H1 (cell line): ENCODE measurements around the gene AIPL1. TPM values are rescaled to one million over a fixed set of nuclear protein-coding genes. Genes with fewer than 3 reads are reported as not detected.

ENCODE experiments used
- CTCF ChIA-PET: fragments of 300-600 bp; sonication (Branson Sonifier 250); formaldehyde crosslinking; loops from one replicate; lab custom pipeline; 2021; ENCODE audit not compliant: partially characterized antibody; lab: Charles Lee
- POLR2A ChIA-PET: fragments of 300-600 bp; sonication (Branson Sonifier 250); formaldehyde crosslinking; loops from one replicate; lab custom pipeline; 2021; ENCODE audit warnings: inconsistent platforms; ENCODE audit not compliant: partially characterized antibody; lab: Charles Lee
- DNase-seq, 2 experiments: peaks; one replicate each; pipeline versions ENCODE4 v3.0.0 to v3.0.0-alpha.2; 2010 to 2022; ENCODE audit warnings: low spot score in 2 of 2, low read depth in 1 of 2, mixed read lengths in 1 of 2
- FAIRE-seq: peaks from 2 replicates; lab custom pipeline; 2011; peaks lifted over from hg19 to GRCh38; lab: Jason Lieb, UNC
- H2AFZ ChIP-seq: 2 replicates; pipeline ENCODE4 v1.8.1; 2012; ENCODE audit warnings: low read length, inconsistent platforms
- H2AK5ac ChIP-seq: 2 replicates; pipeline ENCODE4 v1.6.1; 2013; ENCODE audit warnings: low read depth, low read length
- H2BK120ac ChIP-seq: replicated peaks from 2 replicates; pipeline ENCODE3; 2013; ENCODE audit warnings: low read depth, low read length, inconsistent platforms
- H2BK12ac ChIP-seq: 2 replicates; pipeline ENCODE4 v1.6.1; 2013; ENCODE audit warnings: low read depth, low read length
- H2BK15ac ChIP-seq: 2 replicates; pipeline ENCODE4 v1.6.1; 2013; ENCODE audit warnings: low read length
- H2BK20ac ChIP-seq: 2 replicates; pipeline ENCODE4 v1.6.1; 2013; ENCODE audit warnings: low read length
- H2BK5ac ChIP-seq: 2 replicates; pipeline ENCODE4 v1.6.1; 2013; ENCODE audit warnings: low read depth, low read length
- H3K14ac ChIP-seq: 2 replicates; pipeline ENCODE4 v1.6.1; 2013; ENCODE audit warnings: inconsistent platforms; ENCODE audit not compliant: insufficient read length
- H3K18ac ChIP-seq: 2 replicates; pipeline ENCODE4 v1.6.1; 2013; ENCODE audit warnings: low read length; ENCODE audit errors: extremely low read depth
- H3K23ac ChIP-seq: 2 replicates; pipeline ENCODE4 v1.6.1; 2013; ENCODE audit warnings: inconsistent platforms; ENCODE audit not compliant: insufficient read length
- H3K23me2 ChIP-seq: 2 replicates; pipeline ENCODE4 v1.6.1; 2013; ENCODE audit warnings: low read depth, low read length
- H3K27ac ChIP-seq: 2 replicates; pipeline ENCODE4 v1.6.1; 2011; ENCODE audit warnings: low read depth, low read length, inconsistent platforms
- H3K27me3 ChIP-seq, 4 experiments: replicated peaks in 1 of 4; 1 replicate in 1 of 4; 2 replicates in 3 of 4; pipeline versions ENCODE4 v1.6.1 to v1.8.1; 2011 to 2013; ENCODE audit warnings: low read length in 3 of 4, mild to moderate bottlenecking in 3 of 4, inconsistent platforms in 2 of 4, mixed read lengths in 2 of 4, moderate library complexity in 1 of 4; ENCODE audit not compliant: control insufficient read depth in 3 of 4, insufficient read depth in 3 of 4; ENCODE audit errors: extremely low read depth in 1 of 4
- H3K36me3 ChIP-seq, 4 experiments: 2 replicates each; pipeline versions ENCODE4 v1.6.1 to v1.8.1; 2011 to 2013; ENCODE audit warnings: mild to moderate bottlenecking in 4 of 4, low read length in 3 of 4, moderate library complexity in 2 of 4, control low read depth in 1 of 4, inconsistent platforms in 1 of 4; ENCODE audit not compliant: insufficient read depth in 4 of 4, control insufficient read depth in 2 of 4
- H3K4ac ChIP-seq: replicated peaks from 2 replicates; pipeline ENCODE3; 2013; ENCODE audit warnings: low read length, low read depth, mixed read lengths, inconsistent platforms; ENCODE audit not compliant: insufficient read length
- H3K4me1 ChIP-seq, 4 experiments: replicated peaks in 1 of 4; 1 replicate in 1 of 4; 2 replicates in 3 of 4; pipeline versions ENCODE4 v1.6.1 to v1.8.1; 2011 to 2013; ENCODE audit warnings: low read length in 3 of 4, inconsistent platforms in 2 of 4, mixed read lengths in 1 of 4; ENCODE audit not compliant: insufficient read depth in 4 of 4, control insufficient read depth in 3 of 4
- H3K4me2 ChIP-seq, 2 experiments: 2 replicates each; pipeline versions ENCODE4 v1.6.1 to v1.8.1; 2011 to 2013; ENCODE audit warnings: low read depth in 2 of 2, low read length in 2 of 2, control low read depth in 1 of 2, inconsistent platforms in 1 of 2, mild to moderate bottlenecking in 1 of 2; ENCODE audit not compliant: insufficient read depth in 1 of 2
- H3K4me3 ChIP-seq, 4 experiments: fragments of 200-600, 300-600 bp in 1 of 4; sonication (generic), shearing (Covaris generic), sonication (Bioruptor Twin) in 1 of 4; 2 replicates each; pipeline versions ENCODE4 v1.5.1 to v1.8.1; 2011 to 2016; ENCODE audit warnings: low read length in 4 of 4, low read depth in 3 of 4, control low read depth in 2 of 4, inconsistent platforms in 2 of 4, mild to moderate bottlenecking in 2 of 4, mixed read lengths in 1 of 4, moderate library complexity in 1 of 4; ENCODE audit not compliant: insufficient read depth in 2 of 4; ENCODE audit errors: extremely low read depth in 1 of 4
- H3K56ac ChIP-seq: replicated peaks from 2 replicates; pipeline ENCODE3; 2013; ENCODE audit warnings: low read depth, mild to moderate bottlenecking, mixed read lengths, low read length, inconsistent platforms; ENCODE audit not compliant: insufficient read length
- H3K79me1 ChIP-seq: 2 replicates; pipeline ENCODE4 v1.6.1; 2013; ENCODE audit warnings: low read depth, low read length, control low read depth
- H3K79me2 ChIP-seq, 2 experiments: 2 replicates each; pipeline versions ENCODE4 v1.6.1 to v1.8.1; 2012 to 2013; ENCODE audit warnings: low read length in 2 of 2, mild to moderate bottlenecking in 2 of 2, inconsistent platforms in 1 of 2; ENCODE audit not compliant: insufficient read depth in 2 of 2, control insufficient read depth in 1 of 2
- H3K9ac ChIP-seq, 4 experiments: replicated peaks in 1 of 4; 1 replicate in 1 of 4; 2 replicates in 3 of 4; pipeline versions ENCODE4 v1.6.1 to v1.8.1; 2011 to 2013; ENCODE audit warnings: low read depth in 3 of 4, low read length in 3 of 4, control low read depth in 2 of 4, mild to moderate bottlenecking in 2 of 4, moderate library complexity in 2 of 4, inconsistent platforms in 1 of 4; ENCODE audit errors: extremely low read depth in 1 of 4
- H3K9me3 ChIP-seq, 2 experiments: 2 replicates each; pipeline versions ENCODE4 v1.6.1 to v1.8.1; 2012 to 2013; ENCODE audit warnings: mild to moderate bottlenecking in 2 of 2, moderate library complexity in 2 of 2, control low read depth in 1 of 2, inconsistent platforms in 1 of 2, low read depth in 1 of 2, low read length in 1 of 2, mixed read lengths in 1 of 2; ENCODE audit not compliant: insufficient read depth in 2 of 2
- H4K20me1 ChIP-seq, 2 experiments: replicated peaks in 1 of 2; 2 replicates each; pipeline versions ENCODE3 to v1.8.1; 2011 to 2013; ENCODE audit warnings: inconsistent platforms in 2 of 2, low read length in 2 of 2, mild to moderate bottlenecking in 1 of 2; ENCODE audit not compliant: insufficient read depth in 2 of 2, control insufficient read depth in 1 of 2
- H4K5ac ChIP-seq: 2 replicates; pipeline ENCODE4 v1.6.1; 2013; ENCODE audit warnings: low read length, low read depth, mixed read lengths, inconsistent platforms; ENCODE audit not compliant: insufficient read length
- H4K8ac ChIP-seq: 2 replicates; pipeline ENCODE4 v1.8.0; 2013; ENCODE audit warnings: mild to moderate bottlenecking, moderate library complexity, low read length, inconsistent platforms; ENCODE audit not compliant: insufficient read depth; ENCODE audit errors: extremely low read depth
- H4K91ac ChIP-seq: replicated peaks from 2 replicates; pipeline ENCODE3; 2013; ENCODE audit warnings: low read length, mixed read lengths, inconsistent platforms; ENCODE audit not compliant: insufficient read length
- ASH2L ChIP-seq: fragments of 200-600, 300-600 bp; sonication (generic); IDR thresholded peaks from one replicate; pipeline ENCODE4 v1.7.1; 2017; ENCODE audit warnings: low read length
- FOSL1 ChIP-seq: IDR thresholded peaks from 2 replicates; pipeline ENCODE4 v1.6.1; 2011; ENCODE audit warnings: mild to moderate bottlenecking, low read depth, low read length, moderate library complexity; ENCODE audit not compliant: insufficient read depth
- GABPA ChIP-seq: IDR thresholded peaks from 2 replicates; pipeline ENCODE4 v1.6.1; 2011; ENCODE audit warnings: mild to moderate bottlenecking, low read length, moderate library complexity, borderline replicate concordance; ENCODE audit not compliant: insufficient read depth
- SUZ12 ChIP-seq: fragments of 200-600 bp; sonication (generic); IDR thresholded peaks from 2 replicates; pipeline ENCODE4 v1.6.1; 2012; ENCODE audit warnings: mild to moderate bottlenecking, inconsistent platforms, low read length, moderate library complexity, mixed read lengths
- TCF12 ChIP-seq: IDR thresholded peaks from 2 replicates; pipeline ENCODE4 v1.6.1; 2011; ENCODE audit warnings: low read depth, mild to moderate bottlenecking, low read length
- TEAD4 ChIP-seq: IDR thresholded peaks from 2 replicates; pipeline ENCODE4 v1.6.1; 2012; ENCODE audit warnings: low read depth, low read length, inconsistent platforms, mixed read lengths
- WGBS, 2 experiments: shearing (Covaris generic) in 1 of 2; methylation state at CpG; one replicate each; pipeline versions ENCODE4 v1.1.6 to v1.1.7; 2013 to 2015; ENCODE audit warnings: low lambda C conversion rate in 2 of 2, mixed read lengths in 2 of 2, inconsistent platforms in 1 of 2, low coverage in 1 of 2, missing lambda C conversion rate in 1 of 2; ENCODE audit not compliant: insufficient replicate concordance in 2 of 2, insufficient coverage in 1 of 2, insufficient read length in 1 of 2; ENCODE audit errors: extremely low coverage in 1 of 2, missing lambda C conversion rate in 1 of 2; 5-methylcytosine and 5-hydroxymethylcytosine counted together
- polyA plus RNA-seq, 7 experiments: library from polyadenylated mRNA; depleted of rRNA in 3 of 7; stranded (reverse) in 5 of 7; unstranded in 2 of 7; fragments of >200 nt in 5 of 7; fragments of 200-250 nt in 2 of 7; gene quantifications; 1 replicate in 5 of 7; 2 replicates in 1 of 7; 4 replicates in 1 of 7; pipeline versions ENCODE4 v1.2.1 to v1.2.3, GENCODE V29; 2011 to 2013; ENCODE audit warnings: missing spikeins in 2 of 7, mixed read lengths in 2 of 7
- total RNA-seq: library from RNA; stranded (reverse); fragmentation: NEBNext Ultra II Directional; extraction: Animal tissue kit (Norgen Biotek cat#: 25700); gene quantifications from 2 replicates; pipeline ENCODE4 v1.2.1, GENCODE V29; 2021

The AIPL1 gene
- total and polyA plus RNA-seq, 2 of the 8 experiments (the other 6 are each of a cell fraction or from before 2014, with no cell fraction given) = 0.56 to 0.71 TPM

GRCh38 chr17:6423931-6424330 is 11.0 kb downstream of the AIPL1 start:
- 85% methylated on average over 14 of the region's 14 CpGs; no CpG with 5 or more reads in 1 of the 2 experiments for whole genome bisulfite sequencing, 2 experiments
- CTCF ChIA-PET = interaction anchor here (0.7 to 6.9 kb wide), 12 partner anchors 9 to 831 kb away, joined by 3 to 60 read pairs (median 4); partner anchors contain the start of gene AIPL1

More at GRCh38 chr17:6423931-6424330, 11.0 kb downstream of the AIPL1 start:
- Histone ChIP-seq H3K4me1 (peaks cover 0 to 7% (median 5%) of the 10 kb centered on the region in 4 experiments; a peak in 4 of 7 replicates), H3K9me3 (no peaks in the 10 kb centered on the region), H4K20me1 (no peaks in the 10 kb centered on the region), H2BK20ac (no peak overlapping the region), H2BK120ac (no peak overlapping the region), H3K36me3 (no peaks in the 10 kb centered on the region), H3K4me3 (no peak overlapping the region), H3K79me1 (no peaks in the 10 kb centered on the region), H4K5ac (no peak overlapping the region), H2AFZ (no peak overlapping the region), H3K18ac (no peak overlapping the region), H4K91ac (no peak overlapping the region), H3K79me2 (no peaks in the 10 kb centered on the region), H2BK15ac (no peak overlapping the region), H3K4ac (no peak overlapping the region), H2AK5ac (no peak overlapping the region), H3K9ac (no peak overlapping the region), H2BK12ac (no peak overlapping the region), H3K14ac (no peak overlapping the region), H3K23me2 (no peaks in the 10 kb centered on the region), H3K27me3 (no peaks in the 10 kb centered on the region), H2BK5ac (no peak overlapping the region), H3K27ac (no peak overlapping the region), H3K56ac (no peak overlapping the region), H4K8ac (no peak overlapping the region; the same call in 1 of the 2 replicates), H3K4me2 (no peak overlapping the region), H3K23ac (no peak overlapping the region)
- TF ChIP-seq FOSL1 = no peak
- TF ChIP-seq TCF12 = no peak
- no peak for TF ChIP-seq ASH2L
- no peak for TF ChIP-seq SUZ12
- no peak for TF ChIP-seq GABPA
- TF ChIP-seq TEAD4 = no peak
- DNase-seq = no peak
- POLR2A ChIA-PET = no interaction called here
- no peak for FAIRE-seq
